CD4-positive, alpha-beta T cell treated with Interferon alpha-2 for 1 hour (primary cell): ENCODE measurements around the gene PTPN3.
A peak's percentile ranks its signal among the peaks of the same experiment; 100 is the strongest.
"Not testable (repeated sequence)": the region's sequence is repeated elsewhere in the genome, so short reads cannot be mapped to it uniquely, and the experiment has no call there.

ENCODE experiments used
- DNase-seq, 2 donors: peaks; one replicate each; pipeline ENCODE4 v3.0.0-alpha.2; 2020 to 2022

The PTPN3 gene

GRCh38 chr9:109498195-109499092 is at the start of gene PTPN3:
TSS of gene PTPN3 (minus strand) at chr9:109498307. CDS start at chr9:109463434, 34,873 bp downstream.
- no peak for DNase-seq

GRCh38 chr9:109544954-109545353 is 46.8 kb upstream of the PTPN3 start:
- DNase-seq: not testable (repeated sequence)

GRCh38 chr9:109542922-109543321 is 44.8 kb upstream of the PTPN3 start:
- DNase-seq: no peak

GRCh38 chr9:109538346-109538745 is 40.2 kb upstream of the PTPN3 start:
- no peak for DNase-seq

- DNase-seq: no peak
Observed at GRCh38 chr9:109537288-109537687, 39.2 kb upstream of the PTPN3 start.

GRCh38 chr9:109536859-109537258 is 38.8 kb upstream of the PTPN3 start:
- DNase-seq: no peak

GRCh38 chr9:109535365-109535764 is 37.3 kb upstream of the PTPN3 start:
- no peak for DNase-seq

- no peak for DNase-seq
Observed at GRCh38 chr9:109534151-109534550, 36.0 kb upstream of the PTPN3 start.

GRCh38 chr9:109532652-109533051 is 34.5 kb upstream of the PTPN3 start:
- not testable (repeated sequence) for DNase-seq

GRCh38 chr9:109522106-109522505 is 24.0 kb upstream of the PTPN3 start:
- DNase-seq: no peak

GRCh38 chr9:109520475-109521132 is 22.5 kb upstream of the PTPN3 start:
- DNase-seq: peak in 1 of 2 donors; percentile 24

- no peak for DNase-seq
Observed at GRCh38 chr9:109519366-109519765, 21.3 kb upstream of the PTPN3 start.

- DNase-seq: no peak
Observed at GRCh38 chr9:109518621-109519335, 20.7 kb upstream of the PTPN3 start.

- no peak for DNase-seq
Observed at GRCh38 chr9:109517901-109518377, 19.8 kb upstream of the PTPN3 start.

- DNase-seq: no peak
Observed at GRCh38 chr9:109513871-109514270, 15.8 kb upstream of the PTPN3 start.

- DNase-seq: no peak
Observed at GRCh38 chr9:109512170-109512756, 14.2 kb upstream of the PTPN3 start.

GRCh38 chr9:109510506-109510905 is 12.4 kb upstream of the PTPN3 start:
- DNase-seq: no peak

- not testable (repeated sequence) for DNase-seq
Observed at GRCh38 chr9:109510042-109510441, 11.9 kb upstream of the PTPN3 start.

GRCh38 chr9:109509611-109510010 is 11.5 kb upstream of the PTPN3 start:
- no peak for DNase-seq

GRCh38 chr9:109507421-109507838 is 9.3 kb upstream of the PTPN3 start:
- DNase-seq: no peak

GRCh38 chr9:109506097-109506712 is 8.1 kb upstream of the PTPN3 start:
- DNase-seq: no peak

GRCh38 chr9:109504689-109505088 is 6.6 kb upstream of the PTPN3 start:
- no peak for DNase-seq
